HG02870 (cell line): Measurements from ENCODE around the gene ZNF804A.

Source experiments
- ATAC-seq: cut with Tn5 transposase; IDR thresholded peaks from one replicate; pipeline ENCODE4 v1.9.1; 2021; ENCODE audit warnings: mild to moderate bottlenecking, moderate library complexity; ENCODE audit not compliant: unreplicated experiment

Gene ZNF804A

GRCh38 chr2:184598316-184599053 lies at the start of gene ZNF804A:
Gene ZNF804A (plus strand): TSS chr2:184598529. CDS start chr2:184598960, 431 bp downstream.
- ATAC-seq = peak; percentile 82

GRCh38 chr2:184549153-184549552 lies 49.2 kb upstream of the ZNF804A start:
- no peak for ATAC-seq

GRCh38 chr2:184551626-184552025 lies 46.7 kb upstream of the ZNF804A start:
- ATAC-seq = no peak

- ATAC-seq = no peak
Observed at GRCh38 chr2:184554736-184555135, 43.6 kb upstream of the ZNF804A start.

- ATAC-seq = no peak
Observed at GRCh38 chr2:184555352-184555751, 43.0 kb upstream of the ZNF804A start.

GRCh38 chr2:184556639-184557038 lies 41.7 kb upstream of the ZNF804A start:
- ATAC-seq = no peak

- no peak for ATAC-seq
Observed at GRCh38 chr2:184558713-184559464, 39.4 kb upstream of the ZNF804A start.

- no peak for ATAC-seq
Observed at GRCh38 chr2:184560603-184561002, 37.7 kb upstream of the ZNF804A start.

GRCh38 chr2:184562532-184562931 lies 35.8 kb upstream of the ZNF804A start:
- no peak for ATAC-seq

GRCh38 chr2:184564092-184564491 lies 34.2 kb upstream of the ZNF804A start:
- no peak for ATAC-seq

- ATAC-seq = no peak
Observed at GRCh38 chr2:184566716-184567115, 31.6 kb upstream of the ZNF804A start.

- no peak for ATAC-seq
Observed at GRCh38 chr2:184577056-184577455, 21.3 kb upstream of the ZNF804A start.

GRCh38 chr2:184577743-184578142 lies 20.6 kb upstream of the ZNF804A start:
- ATAC-seq = no peak

- ATAC-seq = no peak
Observed at GRCh38 chr2:184579226-184579625, 19.1 kb upstream of the ZNF804A start.

- ATAC-seq = no peak
Observed at GRCh38 chr2:184581391-184581790, 16.9 kb upstream of the ZNF804A start.

- no peak for ATAC-seq
Observed at GRCh38 chr2:184589261-184589660, 9.1 kb upstream of the ZNF804A start.

- peak; percentile 26 for ATAC-seq
Observed at GRCh38 chr2:184596819-184597411, 1.4 kb upstream of the ZNF804A start.

GRCh38 chr2:184597571-184597991 lies 748 bp upstream of the ZNF804A start:
- peak; percentile 16 for ATAC-seq

GRCh38 chr2:184598002-184598315 lies 370 bp upstream of the ZNF804A start:
- ATAC-seq = no peak

GRCh38 chr2:184599054-184599871 lies 934 bp downstream of the ZNF804A start:
- peak; percentile 13 for ATAC-seq

GRCh38 chr2:184599872-184600222 lies 1.5 kb downstream of the ZNF804A start:
- peak; percentile 4 for ATAC-seq
